HG02763 (cell line): ENCODE measurements around the gene BBC3.

Experiments used
- ATAC-seq: cut with Tn5 transposase; IDR thresholded peaks from one replicate; pipeline ENCODE4 v1.9.1; 2021; ENCODE audit warnings: mild to moderate bottlenecking, moderate library complexity; ENCODE audit not compliant: unreplicated experiment

Gene BBC3

DNA sequence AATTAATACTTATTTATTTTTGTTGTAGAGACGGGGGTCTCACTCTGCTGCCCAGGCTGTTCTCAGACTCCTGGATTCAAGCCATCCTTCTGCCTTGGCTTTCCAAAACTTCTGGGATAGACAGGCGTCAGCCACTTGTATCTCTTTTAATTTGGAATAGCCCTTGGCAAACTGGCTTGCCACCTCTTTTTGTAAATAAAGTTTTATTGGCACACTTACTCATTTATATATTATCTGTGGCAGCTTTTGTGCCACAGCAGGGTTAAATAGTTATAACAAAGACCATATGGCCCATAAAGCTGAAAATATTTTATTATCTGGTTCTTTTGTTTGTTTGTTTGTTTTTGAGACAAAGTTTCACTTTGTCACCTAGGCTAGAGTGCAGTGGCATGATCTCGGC, 30.5 kb downstream of the BBC3 start:
- ATAC-seq: no peak

DNA sequence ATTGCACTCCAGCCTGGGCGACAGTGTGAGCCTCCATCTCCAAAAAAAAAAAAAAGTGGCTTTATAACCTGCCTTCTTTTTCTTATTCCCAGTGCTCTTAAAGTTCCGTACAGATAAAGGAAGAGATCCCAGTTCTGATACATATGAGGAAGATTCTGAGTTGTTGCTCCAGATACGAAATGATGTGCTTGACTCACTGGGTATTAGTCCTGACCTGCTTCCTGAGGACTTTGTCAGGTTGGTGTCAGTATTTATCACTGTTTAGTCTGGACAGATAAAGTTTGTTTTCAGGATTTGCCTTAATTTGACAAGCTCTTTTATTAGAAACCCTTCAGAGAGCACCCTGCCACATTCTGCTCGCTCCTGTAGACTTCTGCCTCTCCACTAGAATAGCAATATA, 33.9 kb downstream of the BBC3 start:
- ATAC-seq: no peak

DNA sequence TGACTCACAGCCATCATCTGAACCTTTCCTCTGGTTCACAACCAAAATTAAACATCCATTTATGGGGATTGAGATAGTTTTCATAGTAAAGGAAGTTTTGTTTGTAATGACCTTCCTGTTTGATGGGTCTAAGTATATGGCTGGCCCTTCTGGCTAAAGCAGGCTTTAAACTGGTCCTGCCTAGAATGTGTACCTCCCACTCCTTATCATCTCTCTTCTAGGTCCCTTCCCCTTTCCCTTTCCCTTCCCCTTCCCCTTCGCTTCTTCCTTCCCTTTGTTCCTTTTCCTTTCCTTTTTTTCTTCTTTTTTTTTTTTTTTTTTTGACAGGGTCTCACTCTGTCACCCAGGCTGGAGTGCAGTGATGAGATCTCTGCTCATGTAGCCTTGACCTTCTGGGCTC, 35.6 kb downstream of the BBC3 start:
- ATAC-seq: no peak

DNA sequence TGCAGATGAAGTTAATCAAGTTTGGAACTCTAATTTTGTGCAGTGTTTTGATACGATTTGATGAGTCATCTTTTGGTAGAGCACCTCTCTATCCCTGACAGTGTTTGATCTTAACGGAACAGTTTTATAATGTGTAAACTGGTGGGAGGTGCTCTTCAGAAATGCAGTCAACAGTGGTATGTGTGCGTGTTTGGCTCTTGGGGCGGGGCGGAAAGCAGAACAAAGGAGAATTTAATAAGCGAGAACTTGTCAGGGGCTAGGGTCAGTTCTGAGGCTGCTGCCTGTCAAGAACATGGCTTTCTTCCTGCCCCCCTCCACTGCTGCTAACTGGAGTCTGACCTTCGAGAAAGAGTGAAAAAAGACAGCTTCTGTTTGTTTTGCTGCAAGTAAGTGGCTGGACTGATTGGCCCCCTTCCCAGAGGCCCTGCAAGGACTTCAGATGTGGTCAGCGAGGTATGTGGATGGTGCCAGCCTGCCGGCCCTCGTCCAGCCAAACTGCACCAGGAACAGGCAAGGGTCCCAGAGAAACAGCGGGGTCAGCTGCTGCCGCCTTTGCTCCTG, 40.8 kb downstream of the BBC3 start:
- no peak for ATAC-seq

DNA sequence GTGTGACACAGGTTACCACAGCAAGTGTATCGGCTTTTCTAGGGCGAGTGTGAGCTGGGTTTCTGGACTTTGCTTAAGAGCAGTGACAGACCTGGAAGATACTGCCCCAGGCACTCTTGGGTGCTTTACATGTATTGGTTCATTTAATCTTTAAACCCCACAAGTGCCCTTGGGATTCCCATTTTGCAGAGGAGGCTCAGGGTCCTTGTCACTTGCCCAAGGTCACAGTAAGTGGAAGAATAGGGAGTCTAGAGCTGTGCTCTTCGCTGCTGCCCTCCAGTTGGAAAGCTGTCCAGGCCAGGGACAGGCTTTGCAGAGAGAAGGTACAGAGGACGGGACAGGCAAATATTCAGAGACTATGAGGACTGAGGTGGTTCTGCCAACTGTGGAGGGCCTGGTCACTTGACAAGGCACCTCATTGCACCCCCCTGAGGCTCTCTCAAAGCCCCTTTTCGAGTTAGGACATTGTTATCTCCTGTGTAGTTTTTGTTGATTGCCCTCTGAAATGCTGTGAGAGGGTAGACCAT, 42.4 kb downstream of the BBC3 start:
- ATAC-seq: no peak

DNA sequence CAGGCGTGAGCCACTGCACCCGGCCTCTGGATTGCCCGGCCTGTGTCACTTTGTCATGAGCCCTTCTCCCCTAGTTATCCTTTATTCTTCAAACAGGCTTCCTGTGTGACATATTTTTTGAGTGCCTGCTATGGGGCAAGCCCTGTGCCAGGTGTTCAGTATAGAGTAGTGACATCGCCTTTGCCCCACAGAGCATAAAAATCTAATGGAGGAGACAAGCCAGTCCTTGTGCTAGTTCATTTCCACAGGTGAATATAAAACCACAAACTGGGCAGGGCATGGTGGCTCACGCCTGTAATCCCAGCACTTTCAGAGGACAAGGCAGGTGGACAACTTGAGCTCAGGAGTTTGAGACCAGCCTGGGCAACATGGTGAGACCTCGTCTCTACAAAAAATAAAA, 43.2 kb downstream of the BBC3 start:
- no peak for ATAC-seq

DNA sequence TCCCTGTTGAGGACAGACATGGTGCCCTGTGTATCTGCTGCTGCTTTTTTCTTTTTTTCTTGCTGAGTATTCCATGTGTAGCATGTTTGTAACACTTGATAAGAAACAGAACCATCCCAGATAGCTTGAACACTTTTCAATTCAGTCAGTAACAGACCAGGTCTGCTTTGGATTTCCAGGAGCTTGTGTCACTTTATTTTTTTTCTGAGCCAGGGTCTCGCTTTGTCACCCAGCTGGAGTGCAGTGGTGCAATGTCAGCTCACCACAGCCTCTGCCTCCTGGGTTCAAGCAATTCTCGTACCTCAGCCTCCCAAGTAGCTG, 43.7 kb downstream of the BBC3 start:
- ATAC-seq: no peak

DNA sequence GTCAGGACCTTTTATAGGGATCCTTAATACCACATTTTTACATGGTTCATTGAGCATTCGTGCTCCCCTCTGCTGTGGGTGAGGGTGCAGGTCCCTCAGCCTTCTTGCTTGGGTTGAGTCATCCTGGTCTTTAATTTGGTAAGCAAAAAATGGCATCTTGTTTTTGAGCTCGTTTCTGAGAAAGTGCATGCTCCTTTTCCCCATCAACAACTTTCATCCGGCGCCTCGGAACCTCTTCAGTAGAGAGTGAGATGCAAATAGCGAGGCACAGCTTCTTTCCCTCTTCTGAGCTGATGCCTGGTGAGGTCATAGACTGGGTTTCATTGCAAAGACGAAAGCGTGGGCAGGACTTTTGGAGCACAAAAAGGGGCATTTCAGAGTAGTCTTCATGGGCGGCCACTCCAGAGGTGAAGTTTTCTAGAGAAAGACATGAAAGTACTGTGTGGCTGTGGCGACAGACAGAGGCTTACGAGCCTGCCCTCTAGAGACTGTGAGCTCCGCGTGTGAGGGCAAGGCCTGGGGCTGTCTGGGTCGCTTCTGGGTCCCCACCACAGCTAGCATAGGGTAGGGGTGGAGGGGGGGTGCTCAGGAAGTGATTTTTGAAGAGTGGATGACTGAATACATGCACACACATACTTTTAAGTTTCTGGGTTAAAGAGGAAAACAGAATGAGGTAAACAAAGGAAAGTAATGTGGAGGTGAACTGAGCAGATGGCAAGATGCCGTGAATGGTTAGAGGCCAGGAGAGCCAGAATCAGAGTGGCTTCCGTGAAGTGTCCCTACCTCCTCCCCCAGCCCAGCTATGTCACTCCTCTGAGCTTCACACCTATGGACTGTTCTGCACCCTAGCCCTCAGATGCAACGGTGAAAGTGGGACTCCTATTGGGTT, 44.3 kb downstream of the BBC3 start:
- peak; percentile 80 for ATAC-seq

DNA sequence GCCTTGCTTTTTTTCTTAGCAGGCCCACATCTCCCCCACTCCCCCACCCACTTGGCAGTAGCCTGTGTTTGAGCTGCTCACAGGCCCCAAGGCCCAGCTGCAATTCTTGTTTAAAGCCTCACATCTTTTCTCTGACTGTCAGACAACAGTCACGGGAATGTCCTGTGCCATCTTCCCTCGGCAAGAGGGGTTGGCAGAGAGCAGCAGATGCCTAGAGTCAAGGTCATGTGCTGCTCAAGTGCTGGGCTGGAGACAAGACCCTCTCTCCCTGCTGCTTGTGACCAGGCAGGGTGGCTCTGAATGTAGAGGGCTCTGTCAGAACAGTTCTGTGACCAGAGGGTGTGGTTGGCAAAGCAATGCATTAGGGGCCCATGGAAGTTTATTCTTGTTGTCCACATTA, 47.4 kb downstream of the BBC3 start:
- no peak for ATAC-seq

DNA sequence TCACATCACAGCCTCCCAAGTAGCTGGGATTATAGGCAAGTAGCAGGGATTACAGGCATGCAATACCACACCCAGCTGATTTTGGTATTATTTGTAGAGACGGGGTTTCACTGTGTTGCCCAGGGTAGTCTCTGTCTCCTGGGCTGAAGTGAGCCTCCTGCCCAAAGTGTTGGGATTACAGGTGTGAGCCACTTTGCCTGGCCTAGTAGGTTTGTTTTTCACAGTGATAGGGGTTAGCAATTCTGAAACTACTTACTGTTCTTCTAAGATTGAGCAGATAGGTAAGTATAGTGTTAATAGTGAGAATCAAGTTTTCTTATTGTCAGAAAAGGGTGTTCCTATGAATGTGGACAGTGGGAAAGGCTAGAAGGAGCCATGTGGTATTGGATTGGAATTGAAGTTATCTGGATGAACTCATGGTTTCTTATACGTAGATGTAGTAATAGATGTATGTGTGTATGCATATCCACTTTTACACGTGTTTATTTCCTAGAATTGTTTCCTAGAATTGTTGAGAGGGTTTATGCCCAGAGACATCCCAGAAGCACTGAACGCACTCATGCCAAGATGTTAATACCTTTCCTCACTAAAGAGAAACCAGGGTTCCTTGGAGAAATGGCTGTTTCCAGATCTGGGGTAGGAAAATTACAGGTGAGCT, 51.2 kb downstream of the BBC3 start:
- no peak for ATAC-seq

DNA sequence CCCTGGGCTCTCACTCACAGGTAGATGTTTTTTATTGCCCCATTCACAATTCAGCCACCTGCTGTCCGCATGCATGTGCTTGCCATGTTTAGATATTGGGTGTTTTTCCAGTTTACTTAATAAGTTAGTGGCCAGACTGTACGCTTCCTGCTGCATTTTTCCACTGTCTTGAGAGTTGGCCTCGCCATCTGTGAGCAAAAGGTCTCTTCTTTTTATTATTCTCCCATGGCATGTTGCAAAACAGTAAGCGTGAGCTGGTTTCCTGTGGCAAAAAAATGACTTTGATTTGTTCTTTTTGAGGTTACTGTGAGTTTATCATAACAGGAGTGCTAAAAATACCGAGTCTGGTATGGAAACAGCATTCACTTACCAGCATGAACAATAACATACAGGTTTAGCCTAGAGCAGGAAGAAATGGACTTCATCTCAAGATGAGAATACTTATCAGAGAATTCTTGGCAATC, 54.3 kb downstream of the BBC3 start:
- ATAC-seq: no peak

DNA sequence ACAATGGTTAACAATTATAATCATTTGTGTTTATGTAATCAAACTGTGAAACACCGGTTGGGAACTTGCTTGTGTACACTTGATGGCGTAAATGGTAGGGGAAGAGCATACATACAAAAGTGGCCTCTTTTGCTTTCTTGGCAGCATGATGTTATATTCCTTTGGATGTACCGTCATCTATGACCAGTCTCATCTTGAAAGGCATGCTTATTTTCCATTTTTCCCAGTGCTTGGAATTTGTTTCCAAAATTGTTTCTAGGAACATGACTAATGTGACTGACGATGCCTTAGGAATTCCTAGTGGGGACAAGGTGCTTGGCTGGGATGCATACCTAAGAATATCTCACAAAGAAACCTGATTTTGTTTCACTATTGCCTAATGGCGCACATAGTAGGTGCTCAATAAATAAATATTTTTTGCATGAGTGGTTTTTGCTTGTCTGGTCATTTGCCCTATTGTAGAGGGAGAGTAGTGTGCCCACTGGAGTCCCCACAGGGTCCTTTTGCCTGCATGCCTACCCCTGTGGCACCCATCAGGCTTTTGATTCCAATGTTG, 54.9 kb downstream of the BBC3 start:
- no peak for ATAC-seq

DNA sequence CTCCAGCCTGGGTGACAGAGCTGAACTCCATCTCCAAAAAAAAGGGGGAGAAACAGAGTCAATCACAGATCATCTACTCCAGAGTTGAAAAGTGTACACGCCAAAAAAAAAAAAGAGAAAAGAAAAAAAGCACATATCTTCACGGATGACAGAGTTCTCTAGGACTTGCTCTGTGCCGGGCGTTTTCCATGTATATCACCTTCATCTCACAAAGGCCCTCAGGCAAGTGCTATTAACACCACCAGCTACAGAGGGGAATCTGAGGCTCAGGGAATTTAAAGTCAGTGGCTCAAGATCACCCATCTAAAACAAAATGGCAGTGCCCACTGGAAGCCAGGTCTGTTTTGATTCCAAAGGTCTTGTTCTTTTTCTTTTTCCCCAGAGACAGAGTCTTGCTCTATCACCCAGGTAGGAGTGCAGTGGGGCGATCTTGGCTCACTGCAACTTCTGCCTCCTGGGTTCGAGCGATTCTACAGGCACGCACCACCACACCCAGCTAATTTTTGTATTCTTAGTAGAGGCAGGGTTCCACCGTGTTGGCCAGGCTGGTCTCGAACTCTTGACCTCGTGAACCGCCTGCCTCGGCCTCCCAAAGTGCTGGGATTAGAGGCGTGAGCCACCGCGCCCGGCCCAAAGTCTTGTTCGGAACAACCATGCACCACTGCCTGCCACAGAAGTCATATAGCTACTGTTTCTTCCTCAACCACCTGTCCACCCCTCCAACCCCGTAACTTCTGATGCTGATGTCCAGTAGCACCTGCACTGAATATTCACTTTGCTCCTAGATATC, 58.1 kb downstream of the BBC3 start:
- ATAC-seq: no peak
